ENCODE data around the gene CXADR.
"Not testable (repeated sequence)": the region's sequence is repeated elsewhere in the genome, so short reads cannot be mapped to it uniquely, and the experiment has no call there.

The CXADR gene

GRCh38 chr21:17506951-17507350 lies 5.9 kb upstream of the CXADR start:
- no peak for DNase-seq

GRCh38 chr21:17507591-17507990 lies 5.3 kb upstream of the CXADR start:
- no peak for DNase-seq

- DNase-seq = peak; percentile 26
Observed at GRCh38 chr21:17513214-17514123, 626 bp downstream of the CXADR start.

GRCh38 chr21:17514124-17514845 lies 1.4 kb downstream of the CXADR start:
- DNase-seq = no peak

- DNase-seq = not testable (repeated sequence)
Observed at GRCh38 chr21:17517008-17517407, 4.2 kb downstream of the CXADR start.

- DNase-seq = no peak
Observed at GRCh38 chr21:17519208-17519738, 6.4 kb downstream of the CXADR start.

GRCh38 chr21:17519965-17520609 lies 7.2 kb downstream of the CXADR start:
- DNase-seq = no peak

GRCh38 chr21:17523007-17523451 lies 10.2 kb downstream of the CXADR start:
- no peak for DNase-seq

- DNase-seq = not testable (repeated sequence)
Observed at GRCh38 chr21:17523979-17524494, 11.2 kb downstream of the CXADR start.

GRCh38 chr21:17524635-17525034 lies 11.8 kb downstream of the CXADR start:
- no peak for DNase-seq

- DNase-seq = no peak
Observed at GRCh38 chr21:17526776-17527175, 13.9 kb downstream of the CXADR start.

- no peak for DNase-seq
Observed at GRCh38 chr21:17527240-17527639, 14.4 kb downstream of the CXADR start.

- no peak for DNase-seq
Observed at GRCh38 chr21:17527711-17528110, 14.9 kb downstream of the CXADR start.

- DNase-seq = no peak
Observed at GRCh38 chr21:17529648-17530047, 16.8 kb downstream of the CXADR start.

- no peak for DNase-seq
Observed at GRCh38 chr21:17532292-17532691, 19.4 kb downstream of the CXADR start.

- no peak for DNase-seq
Observed at GRCh38 chr21:17536381-17536780, 23.5 kb downstream of the CXADR start.

GRCh38 chr21:17537299-17537698 lies 24.5 kb downstream of the CXADR start:
- no peak for DNase-seq

GRCh38 chr21:17538576-17538975 lies 25.7 kb downstream of the CXADR start:
- no peak for DNase-seq

- DNase-seq = no peak
Observed at GRCh38 chr21:17539323-17539722, 26.5 kb downstream of the CXADR start.

- DNase-seq = no peak
Observed at GRCh38 chr21:17539743-17540341, 27.0 kb downstream of the CXADR start.

GRCh38 chr21:17540530-17540929 lies 27.7 kb downstream of the CXADR start:
- no peak for DNase-seq

GRCh38 chr21:17542371-17543011 lies 29.6 kb downstream of the CXADR start:
- DNase-seq = no peak
